T-helper 1 cell treated with Interleukin-12 subunit alpha and Interleukin-12 subunit beta and Interleukin-4 antibody, amounts not matched to agents 30 μg/mL and 1 μg/mL, for 36 hours (primary cell): ENCODE results near the gene RPSA.
"Not testable (repeated sequence)": the region's sequence is repeated elsewhere in the genome, so short reads cannot be mapped to it uniquely, and the experiment has no call there.

ENCODE experiments used
- H3K27ac Mint-ChIP-seq: one replicate; pipeline ENCODE4 v1.8.0; 2021; ENCODE audit warnings: mild to moderate bottlenecking, mixed read lengths
- H3K27me3 Mint-ChIP-seq: one replicate; pipeline ENCODE4 v1.8.0; 2021; ENCODE audit warnings: low read depth, mixed read lengths
- H3K36me3 Mint-ChIP-seq: one replicate; pipeline ENCODE4 v1.8.0; 2021; ENCODE audit warnings: low read depth, mixed read lengths
- H3K4me1 Mint-ChIP-seq: one replicate; pipeline ENCODE4 v1.8.0; 2021; ENCODE audit warnings: low read depth, mixed read lengths
- H3K4me3 Mint-ChIP-seq: one replicate; pipeline ENCODE4 v1.8.0; 2021; ENCODE audit warnings: mild to moderate bottlenecking, moderate library complexity, mixed read lengths
- H3K9me3 Mint-ChIP-seq: one replicate; pipeline ENCODE4 v1.8.0; 2021; ENCODE audit warnings: mixed read lengths

RPSA gene

DNA sequence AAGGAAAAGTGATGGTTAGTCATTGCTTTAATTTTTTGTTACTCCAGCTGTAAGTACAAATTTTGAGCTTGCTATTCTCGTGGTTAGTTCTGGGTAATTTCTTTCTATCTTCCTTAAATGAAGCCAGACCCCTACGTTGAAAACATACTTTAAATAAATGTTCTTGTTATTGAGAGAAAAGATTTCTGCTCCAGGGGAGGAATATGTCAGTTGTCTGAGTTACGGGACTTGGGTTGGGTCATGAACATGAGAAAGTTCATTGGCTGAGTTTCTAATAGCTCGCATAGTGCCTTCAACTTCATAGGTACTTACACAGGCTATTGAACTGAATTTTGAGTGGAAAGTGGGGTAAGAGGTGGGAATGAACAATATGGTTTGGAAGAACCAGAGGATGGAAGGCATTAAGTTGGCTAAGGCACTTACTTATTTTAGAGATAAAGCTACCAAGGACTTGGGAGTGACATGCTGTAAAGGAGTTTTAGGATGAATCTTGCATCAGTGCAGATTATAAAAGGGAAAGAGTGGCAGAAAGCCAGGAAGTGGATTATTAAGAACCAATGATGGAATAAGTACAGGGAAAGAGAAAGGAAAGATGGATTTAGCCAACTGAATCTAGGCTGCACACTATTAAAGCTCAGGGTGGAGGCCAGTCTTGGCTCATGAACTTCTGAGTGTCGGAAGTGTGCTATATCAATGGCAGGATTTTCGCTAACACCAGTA, 1.4 kb downstream of the RPSA start:
- peak overlapping the region; percentile 94 for H3K27ac Mint-ChIP-seq
- H3K4me1 Mint-ChIP-seq, result peaks cover 35% of the 10 kb centered on the region
- H3K9me3 Mint-ChIP-seq, result no peaks in the 10 kb centered on the region
- peaks cover 55% of the 10 kb centered on the region for H3K36me3 Mint-ChIP-seq
- peak overlapping the region; percentile 94 for H3K4me3 Mint-ChIP-seq
- H3K27me3 Mint-ChIP-seq, result no peaks in the 10 kb centered on the region

DNA sequence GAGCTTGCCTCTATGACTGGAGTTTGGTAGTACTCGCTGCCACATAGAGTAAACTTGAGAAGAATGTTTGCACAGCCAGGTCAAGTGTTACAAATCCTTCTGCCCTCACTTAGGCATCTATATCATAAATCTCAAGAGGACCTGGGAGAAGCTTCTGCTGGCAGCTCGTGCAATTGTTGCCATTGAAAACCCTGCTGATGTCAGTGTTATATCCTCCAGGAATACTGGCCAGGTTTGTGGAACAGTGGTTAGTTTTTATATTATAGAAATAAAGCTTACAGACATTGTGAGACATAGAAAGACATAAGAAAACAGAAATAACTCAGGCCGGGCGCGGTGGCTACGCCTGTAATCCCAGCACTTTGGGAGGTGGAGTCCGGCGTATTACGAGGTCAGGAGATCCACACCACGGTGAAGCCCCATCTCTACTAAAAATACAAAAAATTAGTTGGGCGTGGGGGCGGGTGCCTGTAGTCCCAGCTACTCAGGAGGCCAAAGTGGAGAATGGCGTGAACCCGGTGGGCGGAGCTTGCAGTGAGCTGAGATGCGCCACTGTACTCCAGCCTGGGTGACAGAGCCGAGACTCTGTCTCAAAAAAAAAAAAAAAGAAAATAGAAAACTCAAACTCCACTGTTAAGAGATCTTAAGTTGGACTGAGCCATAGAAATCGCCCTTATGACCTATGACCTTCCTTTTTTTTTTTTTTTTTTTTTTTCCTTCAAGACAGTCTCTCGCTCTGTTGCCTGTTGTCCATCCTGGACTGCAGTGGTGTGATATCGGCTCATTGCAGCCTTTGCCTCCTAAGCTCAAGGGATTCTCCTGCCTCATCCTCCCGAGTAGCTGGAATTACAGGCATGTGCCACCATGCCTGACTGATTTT, 2.2 kb downstream of the RPSA start:
- no peak overlapping the region for H3K4me3 Mint-ChIP-seq

GRCh38 chr3:39409514-39410136, 3.1 kb downstream of the RPSA start:
- Mint-ChIP-seq H3K36me3 (peaks cover 59% of the 10 kb centered on the region), H3K27ac (no peak overlapping the region), H3K4me1 (peaks cover 34% of the 10 kb centered on the region)

More for the DNA sequence above, 2.2 kb downstream of the RPSA start:
- Mint-ChIP-seq H3K9me3 (no peaks in the 10 kb centered on the region), H3K36me3 (peaks cover 60% of the 10 kb centered on the region), H3K27me3 (no peaks in the 10 kb centered on the region), H3K4me1 (peaks cover 36% of the 10 kb centered on the region), H3K27ac (no peak overlapping the region)

DNA sequence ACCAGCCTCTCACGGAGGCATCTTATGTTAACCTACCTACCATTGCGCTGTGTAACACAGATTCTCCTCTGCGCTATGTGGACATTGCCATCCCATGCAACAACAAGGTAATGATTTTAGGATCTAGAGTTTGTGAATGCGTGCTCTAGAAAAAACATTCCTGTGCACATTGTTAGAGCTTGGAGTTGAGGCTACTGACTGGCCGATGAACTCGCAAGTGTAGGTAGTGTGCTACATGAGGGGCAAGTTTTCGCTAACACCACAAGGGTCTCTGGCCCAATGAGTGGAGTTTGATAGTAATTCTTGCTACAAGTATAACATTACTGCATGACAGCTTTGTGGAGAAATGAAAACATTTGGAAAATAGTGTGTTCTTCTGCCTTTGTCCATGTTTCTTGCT, 4.4 kb downstream of the RPSA start:
- H3K4me1 Mint-ChIP-seq, result peaks cover 34% of the 10 kb centered on the region
- no peak overlapping the region for H3K27ac Mint-ChIP-seq
- H3K36me3 Mint-ChIP-seq, result peaks cover 62% of the 10 kb centered on the region
- no peaks in the 10 kb centered on the region for H3K27me3 Mint-ChIP-seq
- no peak overlapping the region for H3K4me3 Mint-ChIP-seq
- no peaks in the 10 kb centered on the region for H3K9me3 Mint-ChIP-seq

More at GRCh38 chr3:39409514-39410136, 3.1 kb downstream of the RPSA start:
- Mint-ChIP-seq H3K9me3 (no peaks in the 10 kb centered on the region), H3K27me3 (no peaks in the 10 kb centered on the region), H3K4me3 (peak overlapping the region; percentile 44)

- peaks cover 24% of the 10 kb centered on the region for H3K4me1 Mint-ChIP-seq
- no peaks in the 10 kb centered on the region for H3K9me3 Mint-ChIP-seq
- no peaks in the 10 kb centered on the region for H3K27me3 Mint-ChIP-seq
- peaks cover 50% of the 10 kb centered on the region for H3K36me3 Mint-ChIP-seq
- no peak overlapping the region for H3K4me3 Mint-ChIP-seq
- H3K27ac Mint-ChIP-seq, result peak overlapping the region; percentile 34
These were observed 6.2 kb downstream of the RPSA start for GRCh38 chr3:39412668-39413260.

DNA sequence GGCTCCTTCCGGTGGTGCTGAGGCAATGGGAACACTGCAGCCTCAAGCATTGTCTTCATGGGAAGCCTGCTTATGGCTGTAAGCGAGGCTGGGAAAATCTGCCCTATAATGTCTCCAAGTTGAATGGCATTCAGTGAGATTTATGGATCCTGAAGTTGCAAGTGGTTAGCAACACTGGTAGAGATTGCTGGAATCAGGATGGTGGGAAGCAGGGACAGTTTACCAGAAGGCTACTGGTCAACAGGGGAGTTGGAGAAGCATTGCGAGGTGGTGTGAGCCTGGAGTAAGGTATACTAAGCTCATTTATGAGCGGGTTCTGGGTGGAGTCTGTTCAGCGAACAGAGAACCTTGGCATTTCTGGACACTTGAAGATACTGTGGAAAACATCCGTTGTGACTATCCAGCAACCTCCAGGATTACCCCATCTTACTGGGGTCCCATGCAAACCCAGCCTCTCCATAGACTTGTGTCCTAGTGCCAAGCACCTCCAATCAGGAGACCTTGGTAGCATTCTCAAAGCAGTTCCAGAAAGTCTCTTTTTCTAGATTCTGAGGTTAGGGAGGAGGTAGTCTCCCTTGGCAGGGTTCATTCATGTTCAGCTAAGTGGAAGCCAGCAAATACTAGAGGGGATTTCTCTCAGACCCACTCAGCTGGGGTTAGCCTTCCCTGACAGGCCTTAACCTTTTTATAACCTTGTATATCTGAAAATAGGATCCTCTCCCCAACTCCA, 7.3 kb downstream of the RPSA start:
- Mint-ChIP-seq H3K36me3 (peaks cover 42% of the 10 kb centered on the region), H3K4me1 (peaks cover 18% of the 10 kb centered on the region), H3K27me3 (no peaks in the 10 kb centered on the region), H3K9me3 (no peaks in the 10 kb centered on the region), H3K27ac (no peak overlapping the region), H3K4me3 (no peak overlapping the region)

- peak overlapping the region; percentile 17 for H3K27ac Mint-ChIP-seq
These were observed 7.9 kb downstream of the RPSA start for GRCh38 chr3:39414421-39414907.

DNA sequence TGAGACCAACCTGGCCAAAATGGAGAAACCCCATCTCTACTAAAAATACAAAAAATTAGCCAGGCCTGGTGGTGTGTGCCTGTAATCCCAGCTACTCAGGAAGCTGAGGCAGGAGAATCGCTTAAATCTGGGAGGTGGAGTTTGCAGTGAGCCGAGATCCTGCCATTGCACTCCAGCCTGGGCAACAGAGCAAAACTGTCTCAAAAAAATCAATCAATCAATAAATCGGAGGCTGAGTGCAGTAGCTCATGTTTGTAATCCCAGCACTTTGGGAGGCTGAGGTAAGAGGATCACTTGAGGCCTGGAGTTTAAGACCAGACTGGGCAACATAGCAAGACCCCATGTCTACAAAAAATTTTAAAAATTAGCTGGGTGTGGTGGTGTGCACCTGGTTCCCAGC, 8.8 kb downstream of the RPSA start:
- not testable (repeated sequence) for H3K9me3 Mint-ChIP-seq, H3K4me3 Mint-ChIP-seq, H3K27ac Mint-ChIP-seq, H3K27me3 Mint-ChIP-seq
- Mint-ChIP-seq H3K4me1 (peaks cover 10% of the 10 kb centered on the region), H3K36me3 (peaks cover 30% of the 10 kb centered on the region)

More at GRCh38 chr3:39414421-39414907, 7.9 kb downstream of the RPSA start:
- Mint-ChIP-seq H3K4me1 (peaks cover 14% of the 10 kb centered on the region), H3K27me3 (no peaks in the 10 kb centered on the region), H3K9me3 (no peaks in the 10 kb centered on the region), H3K4me3 (no peak overlapping the region), H3K36me3 (peaks cover 38% of the 10 kb centered on the region)

DNA sequence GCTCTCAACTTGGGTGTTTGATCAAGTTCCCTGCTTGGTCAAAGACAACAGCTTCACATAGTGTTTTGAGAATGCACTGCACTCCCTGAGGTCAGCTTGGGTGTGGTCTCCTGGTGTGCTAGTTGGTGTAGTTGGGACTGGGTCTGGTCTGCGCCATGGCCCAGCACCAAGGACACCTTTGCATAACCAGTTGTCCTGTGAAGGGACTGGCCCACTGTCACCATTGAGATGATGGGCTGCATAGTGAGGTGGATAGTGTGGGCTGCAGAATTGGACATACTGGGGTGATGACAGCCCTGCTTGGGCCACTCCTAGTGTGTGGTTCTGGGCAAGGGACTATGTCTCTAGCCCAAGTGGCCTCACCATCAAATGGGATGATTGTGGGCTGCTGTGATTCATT, 9.5 kb downstream of the RPSA start:
- Mint-ChIP-seq H3K4me3 (no peak overlapping the region), H3K4me1 (peaks cover 9% of the 10 kb centered on the region), H3K27ac (peak overlapping the region; percentile 32), H3K9me3 (no peaks in the 10 kb centered on the region), H3K36me3 (peaks cover 26% of the 10 kb centered on the region), H3K27me3 (no peaks in the 10 kb centered on the region)

- H3K27ac Mint-ChIP-seq, H3K4me3 Mint-ChIP-seq, H3K9me3 Mint-ChIP-seq, H3K4me1 Mint-ChIP-seq, H3K27me3 Mint-ChIP-seq: not testable (repeated sequence)
- H3K36me3 Mint-ChIP-seq, result peaks cover 17% of the 10 kb centered on the region
These were observed 10.5 kb downstream of the RPSA start for GRCh38 chr3:39416998-39417397.

- H3K4me1 Mint-ChIP-seq, H3K4me3 Mint-ChIP-seq, H3K36me3 Mint-ChIP-seq, H3K27ac Mint-ChIP-seq, H3K27me3 Mint-ChIP-seq, H3K9me3 Mint-ChIP-seq: not testable (repeated sequence)
These were observed 12.2 kb downstream of the RPSA start for GRCh38 chr3:39418556-39419225.

DNA sequence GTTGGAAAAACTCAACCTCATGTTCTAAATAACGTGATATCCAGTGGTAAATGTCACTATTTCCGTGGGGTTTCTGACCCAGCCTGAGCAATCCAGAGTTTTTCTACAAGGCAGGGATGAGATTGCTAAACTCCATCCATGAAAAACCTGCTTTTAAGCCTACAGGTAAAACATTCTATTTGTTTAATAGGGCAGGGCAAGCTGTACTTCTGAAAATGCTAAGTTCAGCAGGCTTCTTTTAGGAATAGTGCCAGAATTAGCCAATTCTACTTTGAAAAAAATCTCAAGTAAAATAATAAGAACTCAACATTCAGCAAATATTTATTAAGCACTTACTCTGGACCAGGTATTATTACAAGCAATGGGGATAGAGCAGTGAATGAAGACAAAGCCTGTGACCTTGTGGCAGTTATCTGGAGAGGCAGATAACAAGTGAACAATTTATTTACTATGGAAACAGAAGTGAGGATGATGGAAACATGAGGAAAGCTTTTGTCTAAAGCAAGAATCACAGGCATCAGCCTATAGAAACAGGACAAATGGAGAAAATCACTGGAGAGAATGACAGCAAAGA, 13.3 kb downstream of the RPSA start:
- Mint-ChIP-seq H3K27me3 (no peaks in the 10 kb centered on the region), H3K36me3 (peaks cover 1% of the 10 kb centered on the region), H3K9me3 (no peaks in the 10 kb centered on the region), H3K4me1 (no peaks in the 10 kb centered on the region), H3K27ac (no peak overlapping the region), H3K4me3 (no peak overlapping the region)

- no peaks in the 10 kb centered on the region for H3K9me3 Mint-ChIP-seq
These were observed 14.0 kb downstream of the RPSA start for GRCh38 chr3:39420543-39420942.

More at GRCh38 chr3:39420543-39420942, 14.0 kb downstream of the RPSA start:
- no peaks in the 10 kb centered on the region for H3K4me1 Mint-ChIP-seq
- H3K36me3 Mint-ChIP-seq, result no peaks in the 10 kb centered on the region
- H3K4me3 Mint-ChIP-seq, result no peak overlapping the region
- no peak overlapping the region for H3K27ac Mint-ChIP-seq
- H3K27me3 Mint-ChIP-seq, result no peaks in the 10 kb centered on the region
